Right lobe of liver (tissue), 4 donors: Measurements from ENCODE around the gene MYO16.

Source experiments
- CTCF ChIP-seq, 4 donors: fragments of 200-600 bp in 3 of 4; fragments of 450-650 bp in 1 of 4; IDR thresholded peaks; one replicate each; pipeline versions ENCODE4 v1.5.1 to v1.8.0; 2016 to 2022; ENCODE audit warnings: antibody characterized with exemption in 4 of 4, mild to moderate bottlenecking in 2 of 4
- POLR2A ChIP-seq: fragments of 450-650 bp; IDR thresholded peaks from one replicate; pipeline ENCODE4 v1.6.1; 2017; ENCODE audit warnings: antibody characterized with exemption, mild to moderate bottlenecking
- donor health status: DM: no; HTN: no; CAD: no.
- donor health status: DM: no; HTN: no; CAD: no.
- donor health status: DM: no; HTN: yes; CAD: no.

DNA sequence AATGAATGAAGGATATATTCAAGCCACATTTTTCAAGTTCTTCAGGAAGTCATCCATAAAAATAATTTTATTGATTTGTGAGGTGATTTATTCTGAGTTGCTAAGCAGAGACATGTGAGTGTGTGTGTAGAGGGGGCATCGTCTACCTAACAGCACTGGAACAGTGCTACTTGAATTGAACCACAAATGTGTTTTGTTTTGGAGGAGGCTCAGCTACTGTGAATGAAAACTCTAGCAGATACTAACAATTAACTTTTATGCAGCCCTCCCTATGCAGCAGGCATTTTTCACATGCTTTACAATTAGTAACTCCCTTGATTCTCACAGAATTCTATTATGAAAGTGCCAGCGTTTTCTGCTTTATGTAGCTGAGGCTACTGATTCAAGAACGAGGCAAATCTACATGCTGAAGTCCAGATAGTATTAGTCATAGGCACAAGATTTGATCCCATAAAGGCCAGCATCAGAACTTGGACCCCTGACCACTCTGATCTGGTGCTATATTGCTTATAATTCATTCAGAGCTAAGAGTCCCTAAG lies 103.7 kb downstream of the MYO16 start:
- TF ChIP-seq CTCF (IDR thresholded peaks at IDR 0.05) (no peak), POLR2A (no peak)
